ENCODE results near the gene GOLGB1. TPM values are rescaled to one million over a fixed set of nuclear protein-coding genes. Genes with fewer than 3 reads are reported as not detected.

Gene GOLGB1
- total and polyA plus RNA-seq, 4 donors = 10.1 to 58.8 (median 33.0) TPM

DNA sequence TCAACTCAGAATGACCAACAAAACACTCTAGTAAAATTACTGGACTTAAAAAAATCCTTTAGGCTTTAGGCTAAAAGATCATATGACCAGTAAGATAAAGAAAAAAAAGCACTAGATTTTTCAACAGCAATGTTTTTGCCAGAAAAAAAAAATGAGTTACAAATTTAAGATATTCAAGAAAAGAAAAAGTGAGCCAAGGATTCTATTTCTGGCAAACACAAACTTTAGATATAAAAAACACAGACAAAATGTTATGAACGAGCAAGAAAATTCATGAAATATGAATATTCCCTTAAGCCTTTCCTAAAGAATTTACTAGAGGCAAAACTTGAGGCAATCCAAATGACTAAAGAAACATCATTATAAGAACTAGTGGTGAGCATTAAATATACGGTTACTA is 8.6 kb downstream of the GOLGB1 start:
- H3K4me3 ChIP-seq (ENCODE audit: low read depth in 1 of 3, low read length in 3 of 3) = no peak overlapping the region
- no peak overlapping the region for H3K9ac ChIP-seq (ENCODE audit: low read depth in 1 of 2, low read length in 2 of 2)
- H3K27me3 ChIP-seq (ENCODE audit: control insufficient read depth in 4 of 4, insufficient read depth in 4 of 4, low read length in 3 of 4) = no peaks in the 10 kb centered on the region
- peaks cover 0 to 3% (median 0%) of the 10 kb centered on the region in 4 donors for H3K36me3 ChIP-seq (ENCODE audit: control insufficient read depth in 4 of 4, insufficient read depth in 3 of 4, low read depth in 1 of 4, low read length in 3 of 4)
- H3K9me3 ChIP-seq (ENCODE audit: control insufficient read depth in 4 of 4, low read length in 3 of 4) = no peaks in the 10 kb centered on the region
- H3K27ac ChIP-seq (ENCODE audit: low read depth in 1 of 2, low read length in 2 of 2) = no peak overlapping the region
- H3K4me1 ChIP-seq (ENCODE audit: control insufficient read depth in 4 of 4, insufficient read depth in 4 of 4, low read length in 3 of 4) = peaks cover 0 to 6% (median 1%) of the 10 kb centered on the region in 4 donors
- no peak for DNase-seq (ENCODE audit: low spot score)
- TF ChIP-seq, protein P1, sequence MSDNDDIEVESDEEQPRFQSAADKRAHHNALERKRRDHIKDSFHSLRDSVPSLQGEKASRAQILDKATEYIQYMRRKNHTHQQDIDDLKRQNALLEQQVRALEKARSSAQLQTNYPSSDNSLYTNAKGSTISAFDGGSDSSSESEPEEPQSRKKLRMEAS (IDR thresholded peaks at IDR 0.05) = no peak
- TF ChIP-seq, protein P2, sequence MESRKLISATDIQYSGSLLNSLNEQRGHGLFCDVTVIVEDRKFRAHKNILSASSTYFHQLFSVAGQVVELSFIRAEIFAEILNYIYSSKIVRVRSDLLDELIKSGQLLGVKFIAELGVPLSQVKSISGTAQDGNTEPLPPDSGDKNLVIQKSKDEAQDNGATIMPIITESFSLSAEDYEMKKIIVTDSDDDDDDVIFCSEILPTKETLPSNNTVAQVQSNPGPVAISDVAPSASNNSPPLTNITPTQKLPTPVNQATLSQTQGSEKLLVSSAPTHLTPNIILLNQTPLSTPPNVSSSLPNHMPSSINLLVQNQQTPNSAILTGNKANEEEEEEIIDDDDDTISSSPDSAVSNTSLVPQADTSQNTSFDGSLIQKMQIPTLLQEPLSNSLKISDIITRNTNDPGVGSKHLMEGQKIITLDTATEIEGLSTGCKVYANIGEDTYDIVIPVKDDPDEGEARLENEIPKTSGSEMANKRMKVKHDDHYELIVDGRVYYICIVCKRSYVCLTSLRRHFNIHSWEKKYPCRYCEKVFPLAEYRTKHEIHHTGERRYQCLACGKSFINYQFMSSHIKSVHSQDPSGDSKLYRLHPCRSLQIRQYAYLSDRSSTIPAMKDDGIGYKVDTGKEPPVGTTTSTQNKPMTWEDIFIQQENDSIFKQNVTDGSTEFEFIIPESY (IDR thresholded peaks at IDR 0.05) = no peak
- TF ChIP-seq FOXA1 (IDR thresholded peaks at IDR 0.05) (no peak), SP1 (IDR thresholded peaks at IDR 0.05) (no peak), GABPA (IDR thresholded peaks at IDR 0.05 in 1 of 2, conservative IDR thresholded peaks at IDR 0.05 in 1 of 2) (no peak), EGR1 (IDR thresholded peaks at IDR 0.05; ENCODE audit: low read depth in 2 of 2) (no peak), HNF4G (IDR thresholded peaks at IDR 0.05) (no peak), RAD21 (IDR thresholded peaks at IDR 0.05) (no peak), FOXA2 (IDR thresholded peaks at IDR 0.05) (no peak)
- TF ChIP-seq, protein P3, sequence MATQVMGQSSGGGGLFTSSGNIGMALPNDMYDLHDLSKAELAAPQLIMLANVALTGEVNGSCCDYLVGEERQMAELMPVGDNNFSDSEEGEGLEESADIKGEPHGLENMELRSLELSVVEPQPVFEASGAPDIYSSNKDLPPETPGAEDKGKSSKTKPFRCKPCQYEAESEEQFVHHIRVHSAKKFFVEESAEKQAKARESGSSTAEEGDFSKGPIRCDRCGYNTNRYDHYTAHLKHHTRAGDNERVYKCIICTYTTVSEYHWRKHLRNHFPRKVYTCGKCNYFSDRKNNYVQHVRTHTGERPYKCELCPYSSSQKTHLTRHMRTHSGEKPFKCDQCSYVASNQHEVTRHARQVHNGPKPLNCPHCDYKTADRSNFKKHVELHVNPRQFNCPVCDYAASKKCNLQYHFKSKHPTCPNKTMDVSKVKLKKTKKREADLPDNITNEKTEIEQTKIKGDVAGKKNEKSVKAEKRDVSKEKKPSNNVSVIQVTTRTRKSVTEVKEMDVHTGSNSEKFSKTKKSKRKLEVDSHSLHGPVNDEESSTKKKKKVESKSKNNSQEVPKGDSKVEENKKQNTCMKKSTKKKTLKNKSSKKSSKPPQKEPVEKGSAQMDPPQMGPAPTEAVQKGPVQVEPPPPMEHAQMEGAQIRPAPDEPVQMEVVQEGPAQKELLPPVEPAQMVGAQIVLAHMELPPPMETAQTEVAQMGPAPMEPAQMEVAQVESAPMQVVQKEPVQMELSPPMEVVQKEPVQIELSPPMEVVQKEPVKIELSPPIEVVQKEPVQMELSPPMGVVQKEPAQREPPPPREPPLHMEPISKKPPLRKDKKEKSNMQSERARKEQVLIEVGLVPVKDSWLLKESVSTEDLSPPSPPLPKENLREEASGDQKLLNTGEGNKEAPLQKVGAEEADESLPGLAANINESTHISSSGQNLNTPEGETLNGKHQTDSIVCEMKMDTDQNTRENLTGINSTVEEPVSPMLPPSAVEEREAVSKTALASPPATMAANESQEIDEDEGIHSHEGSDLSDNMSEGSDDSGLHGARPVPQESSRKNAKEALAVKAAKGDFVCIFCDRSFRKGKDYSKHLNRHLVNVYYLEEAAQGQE (IDR thresholded peaks at IDR 0.05) = no peak
- WGBS = 87% methylated on average over 2 of the region's 2 CpGs

DNA sequence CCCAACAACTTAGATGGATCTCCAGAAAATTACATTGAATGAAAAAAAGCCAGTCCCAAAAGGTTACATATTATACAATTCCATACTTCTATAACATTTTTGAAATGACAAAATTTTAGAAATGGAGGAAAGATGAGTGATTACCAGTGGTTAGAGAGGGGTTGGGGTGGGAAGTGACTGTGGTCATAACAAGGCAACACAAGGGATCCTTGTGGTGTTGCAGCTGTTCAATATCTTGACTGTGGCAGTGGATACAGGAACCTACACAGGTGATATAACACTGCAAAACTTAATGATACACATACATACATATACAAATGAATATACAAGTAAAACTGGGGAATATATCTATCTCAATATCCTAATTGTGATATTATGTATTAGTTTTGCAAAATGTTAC is 9.6 kb downstream of the GOLGB1 start:
- DNase-seq (ENCODE audit: low spot score) = no peak
- Histone ChIP-seq H3K9ac (ENCODE audit: low read depth in 1 of 2, low read length in 2 of 2) (no peak overlapping the region), H3K27me3 (ENCODE audit: control insufficient read depth in 4 of 4, insufficient read depth in 4 of 4, low read length in 3 of 4) (no peaks in the 10 kb centered on the region), H3K36me3 (ENCODE audit: control insufficient read depth in 4 of 4, insufficient read depth in 3 of 4, low read depth in 1 of 4, low read length in 3 of 4) (peaks cover 0 to 3% (median 0%) of the 10 kb centered on the region in 4 donors), H3K4me3 (ENCODE audit: low read depth in 1 of 3, low read length in 3 of 3) (no peak overlapping the region), H3K27ac (ENCODE audit: low read depth in 1 of 2, low read length in 2 of 2) (no peak overlapping the region), H3K9me3 (ENCODE audit: control insufficient read depth in 4 of 4, low read length in 3 of 4) (no peaks in the 10 kb centered on the region), H3K4me1 (ENCODE audit: control insufficient read depth in 4 of 4, insufficient read depth in 4 of 4, low read length in 3 of 4) (peaks cover 0 to 5% (median 0%) of the 10 kb centered on the region in 4 donors)
- no peak for TF ChIP-seq FOXA1 (IDR thresholded peaks at IDR 0.05)

DNA sequence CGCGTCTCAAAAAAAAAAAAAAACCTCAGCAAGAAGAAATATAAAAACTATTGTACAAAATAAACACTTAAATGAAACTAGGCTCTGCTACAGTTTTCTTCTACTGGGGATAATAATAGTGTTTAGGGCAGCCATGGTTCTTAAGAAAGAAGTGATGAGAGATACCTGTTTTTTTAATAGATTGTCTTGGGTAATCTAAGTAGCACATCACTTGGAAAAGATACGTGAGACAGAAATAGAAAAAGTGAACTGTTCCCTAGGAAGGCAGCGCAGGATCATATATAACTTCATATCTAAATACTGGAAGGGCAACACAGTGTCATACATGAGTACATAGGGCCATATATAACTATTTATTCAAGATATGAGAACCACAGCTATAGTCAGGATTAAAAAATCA is 11.9 kb downstream of the GOLGB1 start:
- Histone ChIP-seq H3K4me1 (ENCODE audit: control insufficient read depth in 4 of 4, insufficient read depth in 4 of 4, low read length in 3 of 4) (no peaks in the 10 kb centered on the region), H3K4me3 (ENCODE audit: low read depth in 1 of 3, low read length in 3 of 3) (no peak overlapping the region)
- 98% methylated on average over 4 of the region's 4 CpGs for WGBS
- TF ChIP-seq EGR1 (IDR thresholded peaks at IDR 0.05; ENCODE audit: low read depth in 2 of 2) (no peak), YY1 (IDR thresholded peaks at IDR 0.05) (no peak), HNF4A (conservative IDR thresholded peaks at IDR 0.05) (no peak), NR2F2 (IDR thresholded peaks at IDR 0.05) (no peak), FOXA2 (IDR thresholded peaks at IDR 0.05) (no peak), JUND (IDR thresholded peaks at IDR 0.05) (no peak), FOXA1 (IDR thresholded peaks at IDR 0.05) (no peak), RAD21 (IDR thresholded peaks at IDR 0.05) (no peak), RXRA (IDR thresholded peaks at IDR 0.05) (no peak), HNF4G (IDR thresholded peaks at IDR 0.05) (no peak), SP1 (IDR thresholded peaks at IDR 0.05) (no peak)
- TF ChIP-seq, protein P4, sequence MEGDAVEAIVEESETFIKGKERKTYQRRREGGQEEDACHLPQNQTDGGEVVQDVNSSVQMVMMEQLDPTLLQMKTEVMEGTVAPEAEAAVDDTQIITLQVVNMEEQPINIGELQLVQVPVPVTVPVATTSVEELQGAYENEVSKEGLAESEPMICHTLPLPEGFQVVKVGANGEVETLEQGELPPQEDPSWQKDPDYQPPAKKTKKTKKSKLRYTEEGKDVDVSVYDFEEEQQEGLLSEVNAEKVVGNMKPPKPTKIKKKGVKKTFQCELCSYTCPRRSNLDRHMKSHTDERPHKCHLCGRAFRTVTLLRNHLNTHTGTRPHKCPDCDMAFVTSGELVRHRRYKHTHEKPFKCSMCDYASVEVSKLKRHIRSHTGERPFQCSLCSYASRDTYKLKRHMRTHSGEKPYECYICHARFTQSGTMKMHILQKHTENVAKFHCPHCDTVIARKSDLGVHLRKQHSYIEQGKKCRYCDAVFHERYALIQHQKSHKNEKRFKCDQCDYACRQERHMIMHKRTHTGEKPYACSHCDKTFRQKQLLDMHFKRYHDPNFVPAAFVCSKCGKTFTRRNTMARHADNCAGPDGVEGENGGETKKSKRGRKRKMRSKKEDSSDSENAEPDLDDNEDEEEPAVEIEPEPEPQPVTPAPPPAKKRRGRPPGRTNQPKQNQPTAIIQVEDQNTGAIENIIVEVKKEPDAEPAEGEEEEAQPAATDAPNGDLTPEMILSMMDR (IDR thresholded peaks at IDR 0.05; ENCODE audit: low read depth, low read length, missing input control) = no peak
- TF ChIP-seq, protein P2 (IDR thresholded peaks at IDR 0.05) = no peak
- TF ChIP-seq, protein P1 (IDR thresholded peaks at IDR 0.05) = no peak

More for the DNA sequence above, 11.9 kb downstream of the GOLGB1 start:
- no peaks in the 10 kb centered on the region for H3K9me3 ChIP-seq (ENCODE audit: control insufficient read depth in 4 of 4, low read length in 3 of 4)
- H3K9ac ChIP-seq (ENCODE audit: low read depth in 1 of 2, low read length in 2 of 2) = no peak overlapping the region
- no peak overlapping the region for H3K27ac ChIP-seq (ENCODE audit: low read depth in 1 of 2, low read length in 2 of 2)
- DNase-seq (ENCODE audit: low spot score) = no peak
- peaks cover 0 to 3% (median 0%) of the 10 kb centered on the region in 4 donors for H3K36me3 ChIP-seq (ENCODE audit: control insufficient read depth in 4 of 4, insufficient read depth in 3 of 4, low read depth in 1 of 4, low read length in 3 of 4)
- H3K27me3 ChIP-seq (ENCODE audit: control insufficient read depth in 4 of 4, insufficient read depth in 4 of 4, low read length in 3 of 4) = no peaks in the 10 kb centered on the region
